ENCODE measurements around the gene SUCLG2. TPM values are rescaled to one million over a fixed set of nuclear protein-coding genes. Genes with fewer than 3 reads are reported as not detected.

Gene SUCLG2
- total RNA-seq, 1 experiment from 2014 or later, result 53.5 TPM

- Histone ChIP-seq H3K4me3 (ENCODE audit: low read depth, low read length) (no peak overlapping the region), H3K9me3 (no peaks in the 10 kb centered on the region), H3K4me1 (no peaks in the 10 kb centered on the region), H3K27me3 (replicated peaks; ENCODE audit: control insufficient read depth, insufficient read depth, low read length) (no peaks in the 10 kb centered on the region), H3K36me3 (ENCODE audit: control insufficient read depth, insufficient read depth, low read length) (no peaks in the 10 kb centered on the region)
- intact Hi-C loops (cut with micrococcal nuclease; ENCODE audit: unreplicated experiment), result no loop called here
- no peak overlapping the region for H3K4me3 Mint-ChIP-seq (ENCODE audit: unreplicated experiment)
- no peaks in the 10 kb centered on the region for H3K9me3 Mint-ChIP-seq (ENCODE audit: unreplicated experiment)
- H3K27me3 Mint-ChIP-seq (ENCODE audit: insufficient read depth, unreplicated experiment), result no peaks in the 10 kb centered on the region
- peaks cover 1% of the 10 kb centered on the region for H3K4me1 Mint-ChIP-seq (ENCODE audit: low read depth, unreplicated experiment)
- no TSS peak for BruUV-seq (replicated peaks)
- H3K27ac Mint-ChIP-seq (ENCODE audit: unreplicated experiment), result no peak overlapping the region
- TF ChIP-seq CTCF (IDR thresholded peaks at IDR 0.05; ENCODE audit: insufficient read depth in 1 of 2, low read depth in 1 of 2, low read length in 1 of 2, severe bottlenecking in 1 of 2, unreplicated experiment in 1 of 2), result no peak
- no peak for DNase-seq
- H3K36me3 Mint-ChIP-seq (ENCODE audit: insufficient read depth, unreplicated experiment), result no peaks in the 10 kb centered on the region
- CTCF ChIA-PET, result no interaction called here
- POLR2A ChIA-PET, result no interaction called here
Measured at GRCh38 chr3:67685499-67685898, 31.1 kb upstream of the SUCLG2 start.

DNA sequence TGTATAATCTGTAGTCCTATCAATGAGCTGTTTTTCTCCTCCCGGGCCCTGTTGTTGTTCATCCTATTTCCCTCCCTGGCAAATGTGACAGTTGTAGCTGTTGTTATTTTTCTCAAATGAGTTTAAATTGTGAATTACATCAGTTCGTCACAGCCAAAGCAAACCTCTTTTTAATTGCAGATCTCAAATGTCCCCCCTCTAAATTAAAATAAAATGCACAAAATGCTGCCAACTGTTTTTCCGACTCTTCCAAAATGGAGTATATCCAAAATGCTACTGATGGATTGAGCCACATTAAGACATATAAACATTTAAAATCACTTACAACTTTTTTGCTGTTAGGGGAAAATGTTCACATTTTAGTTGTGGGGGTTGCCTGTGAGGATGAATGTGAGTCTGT is 29.8 kb upstream of the SUCLG2 start:
- no peaks in the 10 kb centered on the region for H3K36me3 Mint-ChIP-seq (ENCODE audit: insufficient read depth, unreplicated experiment)
- H3K27ac Mint-ChIP-seq (ENCODE audit: unreplicated experiment), result no peak overlapping the region
- H3K4me3 Mint-ChIP-seq (ENCODE audit: unreplicated experiment), result no peak overlapping the region
- ChIA-PET POLR2A (no interaction called here), CTCF (no interaction called here)
- no peaks in the 10 kb centered on the region for H3K4me1 Mint-ChIP-seq (ENCODE audit: low read depth, unreplicated experiment)
- no peaks in the 10 kb centered on the region for H3K4me1 ChIP-seq
- no peak overlapping the region for H3K4me3 ChIP-seq (ENCODE audit: low read depth, low read length)
- TF ChIP-seq CTCF (IDR thresholded peaks at IDR 0.05; ENCODE audit: insufficient read depth in 1 of 2, low read depth in 1 of 2, low read length in 1 of 2, severe bottlenecking in 1 of 2, unreplicated experiment in 1 of 2), result no peak
- no peaks in the 10 kb centered on the region for H3K36me3 ChIP-seq (ENCODE audit: control insufficient read depth, insufficient read depth, low read length)
- H3K27me3 ChIP-seq (replicated peaks; ENCODE audit: control insufficient read depth, insufficient read depth, low read length), result no peaks in the 10 kb centered on the region
- intact Hi-C loops (cut with micrococcal nuclease; ENCODE audit: unreplicated experiment), result no loop called here
- no peaks in the 10 kb centered on the region for H3K27me3 Mint-ChIP-seq (ENCODE audit: insufficient read depth, unreplicated experiment)
- H3K9me3 Mint-ChIP-seq (ENCODE audit: unreplicated experiment), result no peaks in the 10 kb centered on the region
- DNase-seq, result no peak
- no peaks in the 10 kb centered on the region for H3K9me3 ChIP-seq
- no TSS peak for BruUV-seq (replicated peaks)

GRCh38 chr3:67683522-67683921 is 29.1 kb upstream of the SUCLG2 start:
- ChIA-PET POLR2A (no interaction called here), CTCF (no interaction called here)
- Mint-ChIP-seq H3K4me3 (ENCODE audit: unreplicated experiment) (no peak overlapping the region), H3K27ac (ENCODE audit: unreplicated experiment) (no peak overlapping the region), H3K36me3 (ENCODE audit: insufficient read depth, unreplicated experiment) (no peaks in the 10 kb centered on the region), H3K27me3 (ENCODE audit: insufficient read depth, unreplicated experiment) (no peaks in the 10 kb centered on the region), H3K4me1 (ENCODE audit: low read depth, unreplicated experiment) (no peaks in the 10 kb centered on the region), H3K9me3 (ENCODE audit: unreplicated experiment) (no peaks in the 10 kb centered on the region)
- no peak for TF ChIP-seq CTCF (IDR thresholded peaks at IDR 0.05; ENCODE audit: insufficient read depth in 1 of 2, low read depth in 1 of 2, low read length in 1 of 2, severe bottlenecking in 1 of 2, unreplicated experiment in 1 of 2)
- DNase-seq, result no peak
- Histone ChIP-seq H3K4me1 (no peaks in the 10 kb centered on the region), H3K9me3 (no peaks in the 10 kb centered on the region), H3K4me3 (ENCODE audit: low read depth, low read length) (no peak overlapping the region), H3K27me3 (replicated peaks; ENCODE audit: control insufficient read depth, insufficient read depth, low read length) (no peaks in the 10 kb centered on the region), H3K36me3 (ENCODE audit: control insufficient read depth, insufficient read depth, low read length) (no peaks in the 10 kb centered on the region)
- no TSS peak for BruUV-seq (replicated peaks)
- intact Hi-C loops (cut with micrococcal nuclease; ENCODE audit: unreplicated experiment), result no loop called here

All from Caco-2 (cell line).